PC-3 (cell line): Measurements from ENCODE around the gene LHFPL6. TPM values are rescaled to one million over a fixed set of nuclear protein-coding genes. Genes with fewer than 3 reads are reported as not detected.

ENCODE experiments used
- ATAC-seq: fragments of 200-7000 bp; cut with Tn5 transposase; 2 replicates; pipeline ENCODE4 v1.9.1; 2020; ENCODE audit warnings: mild to moderate bottlenecking, moderate library complexity
- BruUV-seq: library from RNA; stranded (reverse); fragments of 400-500 nt; replicated peaks from 2 replicates; lab custom pipeline; 2021; lab: Mats Ljungman, UMichigan
- CTCF ChIA-PET: fragments of 300-600 bp; sonication (Branson Sonifier 250); formaldehyde crosslinking; loops from one replicate; lab custom pipeline; 2022; ENCODE audit warnings: antibody characterized with exemption; lab: Charles Lee
- POLR2A ChIA-PET: fragments of 300-600 bp; sonication (Branson Sonifier 250); formaldehyde crosslinking; loops from one replicate; lab custom pipeline; 2022; ENCODE audit warnings: antibody characterized with exemption; ENCODE audit not compliant: unreplicated experiment; lab: Charles Lee
- DNase-seq: peaks from one replicate; pipeline ENCODE4 v3.0.0-alpha.2; 2015
- H2AFZ ChIP-seq: fragments of 300-600 bp; sonication (generic); 2 replicates; pipeline ENCODE4 v1.6.0; 2016; ENCODE audit warnings: antibody characterized with exemption, low read length
- H3F3A ChIP-seq: fragments of 300-600 bp; sonication (generic); one replicate; pipeline ENCODE4 v1.6.0; 2017; ENCODE audit warnings: antibody characterized with exemption, low read length, control low read depth, mild to moderate bottlenecking; ENCODE audit not compliant: unreplicated experiment
- H3K27ac ChIP-seq: fragments of 300-600 bp; sonication (generic); 2 replicates; pipeline ENCODE4 v1.5.1; 2016; ENCODE audit warnings: mild to moderate bottlenecking, low read length
- H3K27me3 ChIP-seq: fragments of 300-600 bp; sonication (generic); 2 replicates; pipeline ENCODE4 v1.6.1; 2016; ENCODE audit warnings: low read length, mixed read lengths
- H3K36me3 ChIP-seq: fragments of 300-600 bp; sonication (generic); 2 replicates; pipeline ENCODE4 v1.6.1; 2016; ENCODE audit warnings: low read depth, mixed run types, low read length, mixed read lengths
- H3K4me1 ChIP-seq: fragments of 300-600 bp; sonication (generic); 2 replicates; pipeline ENCODE4 v1.5.1; 2016; ENCODE audit warnings: low read length; ENCODE audit not compliant: insufficient read depth
- H3K4me2 ChIP-seq: fragments of 300-600 bp; sonication (generic); 2 replicates; pipeline ENCODE4 v1.6.0; 2016; ENCODE audit warnings: low read length
- H3K4me3 ChIP-seq: fragments of 300-600 bp; sonication (generic); 2 replicates; pipeline ENCODE4 v1.5.1; 2016; ENCODE audit warnings: mild to moderate bottlenecking, low read length, mixed read lengths
- H3K79me2 ChIP-seq: fragments of 300-600 bp; sonication (generic); 2 replicates; pipeline ENCODE4 v1.6.1; 2017; ENCODE audit warnings: low read length, mixed read lengths
- H3K9ac ChIP-seq: fragments of 300-600 bp; sonication (generic); 2 replicates; pipeline ENCODE4 v1.6.0; 2016; ENCODE audit warnings: mild to moderate bottlenecking, low read length
- H3K9me2 ChIP-seq: fragments of 300-600 bp; sonication (generic); replicated peaks from 2 replicates; pipeline ENCODE4 v1.6.1; 2016; ENCODE audit warnings: mixed run types, low read length, mixed read lengths
- H3K9me3 ChIP-seq: fragments of 300-600 bp; sonication (generic); 2 replicates; pipeline ENCODE4 v1.6.1; 2016; ENCODE audit warnings: low read length, mixed read lengths
- H4K20me1 ChIP-seq: fragments of 300-600 bp; sonication (generic); 2 replicates; pipeline ENCODE4 v1.6.1; 2016; ENCODE audit warnings: low read length, mixed read lengths
- EZH2 ChIP-seq: fragments of 300-600 bp; sonication (generic); IDR thresholded peaks from one replicate; pipeline ENCODE4 v1.6.1; 2017; ENCODE audit warnings: antibody characterized with exemption, mild to moderate bottlenecking, low read length; ENCODE audit not compliant: unreplicated experiment
- EZH2phosphoT487 ChIP-seq: fragments of 300-600 bp; sonication (generic); IDR thresholded peaks from 2 replicates; pipeline ENCODE4 v1.6.1; 2018; ENCODE audit warnings: mild to moderate bottlenecking, antibody characterized with exemption, low read length, borderline replicate concordance
- intact Hi-C: fragments of 100-400 bp; cut with micrococcal nuclease; formaldehyde crosslinking; loops from 2 replicates; pipeline ENCODE4 v1.9.0; 2023
- total RNA-seq: library from RNA; depleted of rRNA; stranded (reverse); fragments of >200 nt; gene quantifications from 2 replicates; pipeline ENCODE4 v1.2.3, GENCODE V29; 2014
- TF ChIP-seq, protein P1 (sequence below): fragments of 300-600 bp; sonication (generic); conservative IDR thresholded peaks from 2 replicates; pipeline ENCODE4 v1.5.1; 2017; ENCODE audit warnings: antibody characterized with exemption, low read depth, mild to moderate bottlenecking, low read length

LHFPL6 gene
- total RNA-seq, 1 experiment from 2014 or later: 7.8 TPM

DNA sequence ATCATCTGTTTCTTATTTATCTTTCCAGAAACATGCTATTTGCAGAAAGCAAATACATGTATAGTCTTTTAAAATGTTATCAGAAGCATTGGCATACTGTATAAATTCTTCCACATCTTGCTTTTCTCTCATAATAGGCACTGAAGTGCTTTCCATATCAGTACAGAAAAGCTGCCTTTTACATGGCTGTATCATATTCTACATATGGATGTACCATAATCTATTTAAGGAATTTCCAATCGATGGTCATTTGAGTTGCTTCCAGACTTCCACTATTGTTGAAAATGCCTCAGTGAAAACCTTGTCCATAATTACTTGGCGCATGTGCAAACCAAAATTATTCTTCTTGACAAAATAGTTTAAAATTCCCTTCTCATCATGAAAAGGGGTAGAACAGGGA, 272.5 kb downstream of the LHFPL6 start:
- DNase-seq (no peak), ATAC-seq (no peak)
- Histone ChIP-seq H3K79me2 (no peaks in the 10 kb centered on the region), H3K36me3 (no peaks in the 10 kb centered on the region), H4K20me1 (no peaks in the 10 kb centered on the region), H3K4me2 (no peak overlapping the region), H3K27ac (no peak overlapping the region), H3K9me2 (no peaks in the 10 kb centered on the region), H3K9ac (no peak overlapping the region), H2AFZ (no peak overlapping the region), H3K27me3 (no peaks in the 10 kb centered on the region), H3K4me1 (no peaks in the 10 kb centered on the region), H3F3A (no peaks in the 10 kb centered on the region), H3K9me3 (no peaks in the 10 kb centered on the region), H3K4me3 (no peak overlapping the region)
- intact Hi-C loops: no loop called here
- no TSS peak for BruUV-seq
- TF ChIP-seq, protein P1, sequence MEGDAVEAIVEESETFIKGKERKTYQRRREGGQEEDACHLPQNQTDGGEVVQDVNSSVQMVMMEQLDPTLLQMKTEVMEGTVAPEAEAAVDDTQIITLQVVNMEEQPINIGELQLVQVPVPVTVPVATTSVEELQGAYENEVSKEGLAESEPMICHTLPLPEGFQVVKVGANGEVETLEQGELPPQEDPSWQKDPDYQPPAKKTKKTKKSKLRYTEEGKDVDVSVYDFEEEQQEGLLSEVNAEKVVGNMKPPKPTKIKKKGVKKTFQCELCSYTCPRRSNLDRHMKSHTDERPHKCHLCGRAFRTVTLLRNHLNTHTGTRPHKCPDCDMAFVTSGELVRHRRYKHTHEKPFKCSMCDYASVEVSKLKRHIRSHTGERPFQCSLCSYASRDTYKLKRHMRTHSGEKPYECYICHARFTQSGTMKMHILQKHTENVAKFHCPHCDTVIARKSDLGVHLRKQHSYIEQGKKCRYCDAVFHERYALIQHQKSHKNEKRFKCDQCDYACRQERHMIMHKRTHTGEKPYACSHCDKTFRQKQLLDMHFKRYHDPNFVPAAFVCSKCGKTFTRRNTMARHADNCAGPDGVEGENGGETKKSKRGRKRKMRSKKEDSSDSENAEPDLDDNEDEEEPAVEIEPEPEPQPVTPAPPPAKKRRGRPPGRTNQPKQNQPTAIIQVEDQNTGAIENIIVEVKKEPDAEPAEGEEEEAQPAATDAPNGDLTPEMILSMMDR: no peak
- TF ChIP-seq EZH2phosphoT487 (no peak), EZH2 (no peak)
- ChIA-PET POLR2A (no interaction called here), CTCF (no interaction called here)

DNA sequence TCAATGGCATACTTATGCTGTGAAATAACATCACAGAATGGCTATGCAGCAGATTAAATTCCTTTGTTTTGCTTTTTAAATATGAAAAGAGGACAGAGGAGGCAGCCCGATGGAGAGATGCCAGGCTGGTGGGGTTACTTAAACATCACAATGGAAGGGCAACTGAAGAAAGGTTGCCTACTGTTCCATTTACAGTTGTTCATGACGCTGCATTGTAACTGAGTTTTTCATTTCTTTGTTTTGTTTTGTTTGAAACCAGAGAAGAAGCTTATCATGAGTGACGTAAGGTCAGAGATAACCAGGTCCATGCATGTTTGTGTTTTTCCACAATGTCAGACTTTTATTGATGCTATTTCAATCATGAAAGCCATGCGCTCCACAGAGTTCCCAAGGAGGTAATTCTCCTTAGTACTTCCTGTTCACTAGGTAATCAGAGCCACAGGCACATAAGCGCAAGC, 273.8 kb downstream of the LHFPL6 start:
- intact Hi-C loops: no loop called here
- BruUV-seq: no TSS peak
- Histone ChIP-seq H3K27me3 (no peaks in the 10 kb centered on the region), H3K9ac (no peak overlapping the region), H3K9me3 (no peaks in the 10 kb centered on the region), H3K9me2 (no peaks in the 10 kb centered on the region), H3K27ac (no peak overlapping the region), H3K4me2 (no peak overlapping the region), H3F3A (no peaks in the 10 kb centered on the region), H3K36me3 (no peaks in the 10 kb centered on the region), H2AFZ (no peak overlapping the region), H3K4me1 (no peaks in the 10 kb centered on the region), H4K20me1 (no peaks in the 10 kb centered on the region), H3K79me2 (no peaks in the 10 kb centered on the region), H3K4me3 (no peak overlapping the region)
- no peak for DNase-seq
- ChIA-PET POLR2A (no interaction called here), CTCF (no interaction called here)
- TF ChIP-seq, protein P1: no peak
- TF ChIP-seq EZH2phosphoT487: no peak
- no peak for TF ChIP-seq EZH2
- ATAC-seq: no peak

DNA sequence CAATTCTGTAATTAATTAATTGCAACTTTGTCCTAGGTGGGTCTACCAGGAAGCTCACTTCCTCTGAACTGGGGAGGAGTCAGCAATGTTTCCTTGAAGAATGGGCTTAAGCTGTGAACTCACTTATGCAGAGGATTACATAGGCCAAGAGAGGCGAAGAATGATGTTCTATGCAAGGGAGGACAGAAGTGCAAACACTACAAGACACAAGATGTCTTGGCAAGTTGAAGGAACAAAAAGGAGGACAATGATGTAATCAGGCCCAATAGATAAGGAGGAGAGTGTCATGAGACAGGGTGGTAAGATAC, 275.9 kb downstream of the LHFPL6 start:
- ChIA-PET CTCF (no interaction called here), POLR2A (no interaction called here)
- no peaks in the 10 kb centered on the region for H3F3A ChIP-seq
- BruUV-seq: no TSS peak
- no peaks in the 10 kb centered on the region for H4K20me1 ChIP-seq
- intact Hi-C loops: no loop called here
- H3K4me1 ChIP-seq: no peaks in the 10 kb centered on the region
- H3K36me3 ChIP-seq: no peaks in the 10 kb centered on the region
- DNase-seq (no peak), ATAC-seq (no peak)
- H3K4me2 ChIP-seq: no peak overlapping the region
- H3K4me3 ChIP-seq: no peak overlapping the region
- H3K79me2 ChIP-seq: no peaks in the 10 kb centered on the region
- H3K9ac ChIP-seq: no peak overlapping the region
- no peak for TF ChIP-seq EZH2phosphoT487
- TF ChIP-seq EZH2: no peak
- TF ChIP-seq, protein P1: no peak
- H3K9me3 ChIP-seq: no peaks in the 10 kb centered on the region
- H2AFZ ChIP-seq: no peak overlapping the region
- no peak overlapping the region for H3K27ac ChIP-seq
- peaks cover 5% of the 10 kb centered on the region for H3K27me3 ChIP-seq
- no peaks in the 10 kb centered on the region for H3K9me2 ChIP-seq
